Left colon (tissue), 2 donors: ENCODE measurements around the gene ZFAND5. TPM values are rescaled to one million over a fixed set of nuclear protein-coding genes. Genes with fewer than 3 reads are reported as not detected.

Experiments used
- ATAC-seq: fragments of 200-7000 bp; cut with Tn5 transposase; one replicate; pipeline ENCODE4 v1.9.1; 2020; ENCODE audit warnings: mild to moderate bottlenecking, moderate library complexity
- DNase-seq, 2 donors: peaks; one replicate each; pipeline ENCODE4 v3.0.0-alpha.2; 2020
- intact Hi-C, 2 donors: fragments of 100-400 bp; cut with DNase I in 1 of 2; cut with micrococcal nuclease in 1 of 2; formaldehyde crosslinking; loops; one replicate each; pipeline versions ENCODE4 v1.11.2 to v1.14.0; 2022; cut with DNase I, micrococcal nuclease
- long read RNA-seq: library from polyadenylated mRNA; unstranded; transcript quantifications from one replicate; pipeline ENCODE4 v2.0.0, GENCODE V29; 2021
- total RNA-seq, 2 donors: library from RNA; stranded (reverse); fragmentation: NEBNext Ultra II Directional; extraction: Animal tissue kit (Norgen Biotek cat#: 25700); gene quantifications; one replicate each; pipeline ENCODE4 v1.2.1, GENCODE V29; 2021
- donor health status: DM: no; HTN: no; CAD: no.
- donor health status: DM: yes; HTN: yes; CAD: no.

ZFAND5 gene, protein sequence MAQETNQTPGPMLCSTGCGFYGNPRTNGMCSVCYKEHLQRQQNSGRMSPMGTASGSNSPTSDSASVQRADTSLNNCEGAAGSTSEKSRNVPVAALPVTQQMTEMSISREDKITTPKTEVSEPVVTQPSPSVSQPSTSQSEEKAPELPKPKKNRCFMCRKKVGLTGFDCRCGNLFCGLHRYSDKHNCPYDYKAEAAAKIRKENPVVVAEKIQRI
- 100 to 1,000 TPM; 105 to 161 TPM for total RNA-seq
- long read RNA-seq, transcript ZFAND5-206 (4 exons, 553 nt) = minor isoform, 6 of 122 reads
- long read RNA-seq, transcript ZFAND5-205 (7 exons, 2,785 nt) = minor isoform, 43 of 122 reads
- long read RNA-seq, transcript ZFAND5-204 (6 exons, 2,686 nt) = major isoform, 48 of 122 reads
- long read RNA-seq, partial matches to known transcripts = 14 of 122 reads
- long read RNA-seq, other reads (novel, unspliced or antisense) = 11 of 122 reads

DNA sequence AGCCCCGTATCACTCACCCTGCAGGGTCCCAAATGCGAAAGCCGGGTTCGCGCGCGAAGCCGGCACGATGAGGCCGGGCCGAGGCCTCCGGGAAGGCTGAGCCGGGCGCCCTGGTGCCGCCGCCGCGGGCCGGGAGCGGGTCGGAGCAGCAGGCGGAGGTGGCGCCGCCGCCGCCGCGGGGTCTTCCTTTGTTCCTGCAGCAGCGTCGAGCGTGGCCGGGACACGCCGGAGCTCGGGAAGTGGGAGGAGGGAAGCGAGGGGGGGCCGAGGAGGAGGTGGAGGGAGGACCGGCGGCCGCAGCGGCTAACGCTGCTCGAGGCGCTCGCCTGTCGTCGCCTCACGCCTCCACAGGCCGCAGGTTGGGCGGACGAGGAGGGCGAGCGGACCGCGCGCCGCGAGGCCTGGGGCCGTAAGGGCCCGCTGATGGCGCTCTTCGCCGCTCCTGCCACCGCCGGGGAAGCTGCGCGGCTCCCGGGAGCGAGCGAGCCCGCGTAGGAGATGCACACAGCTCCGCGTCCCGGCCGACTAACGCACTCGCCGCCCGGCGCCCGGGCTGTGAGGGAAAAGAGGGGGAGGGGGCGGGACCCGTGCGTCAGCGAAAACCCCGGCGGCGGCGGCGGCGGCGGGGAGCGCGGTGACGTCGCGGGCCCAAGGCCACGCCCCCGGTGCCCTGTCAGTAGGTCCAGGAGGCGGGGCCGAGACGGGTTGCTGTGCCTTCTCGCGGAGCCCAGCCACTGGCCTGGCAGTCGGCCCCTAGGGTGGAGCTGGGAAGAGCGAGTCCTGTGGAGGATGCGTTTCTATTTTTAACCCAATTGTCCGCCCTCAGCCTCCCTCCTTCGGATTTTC is at the start of gene ZFAND5:
Gene ZFAND5 (minus strand): TSS at position 530 of the 846 bp plus-strand sequence. CDS start 4,430 bp downstream, outside the sequence.
- DNase-seq (peak; percentile 99), ATAC-seq (peak; percentile 88)
- intact Hi-C loops = loop anchor here in 1 of 2 donors (5.0 kb wide), 2 partner anchors 222 to 472 kb away; no protein-coding TSS in a partner anchor

DNA sequence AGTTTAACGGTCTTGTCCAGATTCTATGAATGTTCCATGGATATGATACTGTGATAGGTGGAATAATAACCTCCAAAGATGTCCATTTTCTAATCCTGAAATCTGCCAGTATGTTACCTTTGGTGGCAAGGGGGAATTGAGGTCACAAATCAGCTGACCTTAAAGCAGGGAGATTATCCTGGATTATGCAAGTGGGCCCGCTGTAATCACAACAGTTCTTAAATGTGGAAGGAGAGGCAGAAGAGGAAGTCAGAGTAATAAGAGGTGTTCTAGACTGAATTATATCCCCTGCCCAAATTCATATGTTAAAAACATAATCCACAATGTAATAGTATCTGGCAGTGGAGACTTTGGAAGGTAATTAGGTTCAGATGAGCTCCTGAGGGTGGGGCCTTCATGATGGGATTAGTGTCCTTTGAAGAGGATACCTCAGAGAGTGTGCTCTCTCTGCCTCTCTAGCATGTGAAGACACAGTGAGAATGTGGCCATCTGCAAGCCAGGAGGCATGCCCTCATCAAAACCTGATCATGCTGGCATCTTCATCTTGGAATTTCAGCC is 47.6 kb upstream of the ZFAND5 start:
- DNase-seq (no peak), ATAC-seq (no peak)
- intact Hi-C loops = no loop called here

DNA sequence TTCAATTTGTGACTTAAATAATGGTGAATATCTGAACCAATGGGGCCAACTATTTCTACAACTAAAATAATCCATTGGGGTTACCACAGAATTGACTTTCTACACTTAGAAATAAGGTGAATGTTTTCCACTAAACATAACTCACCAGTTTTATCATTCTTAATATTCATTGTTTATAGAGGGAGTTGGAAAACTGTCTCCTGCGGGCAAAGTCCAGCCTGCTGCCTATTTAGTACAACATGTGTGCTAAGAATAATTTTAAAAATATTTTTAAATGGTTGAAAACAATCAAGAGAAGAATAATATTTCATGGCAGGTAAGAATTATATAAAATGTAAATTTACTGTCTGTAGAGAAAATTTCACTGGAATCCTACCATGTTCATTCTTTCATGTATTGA is 45.2 kb upstream of the ZFAND5 start:
- ATAC-seq (no peak), DNase-seq (no peak)
- intact Hi-C loops = no loop called here

DNA sequence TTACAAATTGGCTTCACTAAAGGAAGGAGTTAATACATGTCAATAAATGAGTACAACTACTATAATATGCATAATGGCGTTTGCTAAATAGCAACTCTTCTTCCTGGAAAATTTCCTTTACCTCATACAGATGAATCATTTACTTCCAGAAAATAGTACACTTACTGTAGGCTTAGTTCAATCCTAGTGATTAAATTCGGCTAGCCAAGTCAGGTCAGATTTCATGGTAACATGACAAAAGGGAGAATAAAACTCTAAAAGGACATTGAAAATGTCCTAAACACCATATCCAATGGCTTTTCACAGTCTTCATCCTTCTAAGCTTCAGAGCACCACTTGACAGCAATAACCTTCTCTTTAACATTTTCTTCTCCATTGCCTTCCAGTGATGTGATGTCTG is 42.1 kb upstream of the ZFAND5 start:
- intact Hi-C loops = no loop called here
- no peak for ATAC-seq
- no peak for DNase-seq

DNA sequence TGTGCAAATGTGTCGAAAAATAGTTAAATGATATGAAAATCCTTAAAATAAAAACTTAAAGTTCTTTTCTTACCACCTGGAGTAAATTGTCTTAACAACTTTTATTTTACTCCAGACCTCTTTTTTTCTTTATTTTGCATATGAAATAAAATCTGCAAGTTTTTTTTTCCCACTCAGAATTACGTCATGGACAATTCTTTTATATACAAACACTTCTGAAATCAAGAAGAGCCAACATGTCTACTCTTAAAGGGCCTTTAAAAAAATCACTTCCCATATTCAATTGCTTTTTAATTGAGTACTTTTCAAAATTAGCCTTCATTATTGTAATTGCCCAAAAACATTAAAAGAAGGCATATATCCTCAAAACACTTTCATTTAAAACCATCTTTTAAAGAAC is 37.7 kb upstream of the ZFAND5 start:
- ATAC-seq = no peak
- intact Hi-C loops = no loop called here
- no peak for DNase-seq

DNA sequence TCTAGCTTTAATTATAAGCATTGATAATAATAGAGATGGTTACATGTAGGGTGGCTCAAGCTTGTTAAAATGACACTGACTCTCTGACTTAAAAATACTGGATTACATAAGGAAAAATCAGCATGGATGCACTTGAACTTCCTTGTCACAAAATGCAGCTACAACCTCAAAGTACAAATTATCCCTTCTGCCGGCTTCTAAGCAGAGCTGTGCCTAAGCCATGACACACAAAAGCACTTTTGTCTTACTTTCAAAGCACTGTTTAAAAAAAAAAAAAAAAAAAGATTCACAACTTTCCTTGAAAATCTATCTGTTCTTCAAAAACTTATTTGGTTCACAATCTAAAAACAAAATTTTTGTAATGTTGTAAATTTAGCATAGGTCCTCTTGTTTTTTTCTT is 36.4 kb upstream of the ZFAND5 start:
- DNase-seq = no peak
- intact Hi-C loops = no loop called here
- ATAC-seq = no peak

DNA sequence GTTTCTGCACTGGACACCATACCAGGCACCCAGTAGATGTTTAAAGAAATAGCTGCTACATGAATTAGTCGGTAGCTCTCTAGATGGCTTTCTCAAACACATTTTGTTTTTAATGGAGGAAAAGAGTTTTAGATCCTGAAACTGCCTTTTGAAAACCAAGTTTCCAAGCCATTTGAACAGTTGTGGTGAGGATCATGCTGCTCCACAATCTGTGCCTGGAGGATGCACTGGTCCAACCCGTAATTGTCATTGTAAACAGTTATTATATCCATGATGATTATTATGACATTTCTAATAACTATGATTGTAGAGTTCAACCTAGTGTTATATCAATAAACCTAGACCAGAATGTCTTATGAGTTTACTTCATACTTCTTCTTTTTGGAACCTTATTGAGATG is 35.9 kb upstream of the ZFAND5 start:
- ATAC-seq = no peak
- intact Hi-C loops = no loop called here
- no peak for DNase-seq

DNA sequence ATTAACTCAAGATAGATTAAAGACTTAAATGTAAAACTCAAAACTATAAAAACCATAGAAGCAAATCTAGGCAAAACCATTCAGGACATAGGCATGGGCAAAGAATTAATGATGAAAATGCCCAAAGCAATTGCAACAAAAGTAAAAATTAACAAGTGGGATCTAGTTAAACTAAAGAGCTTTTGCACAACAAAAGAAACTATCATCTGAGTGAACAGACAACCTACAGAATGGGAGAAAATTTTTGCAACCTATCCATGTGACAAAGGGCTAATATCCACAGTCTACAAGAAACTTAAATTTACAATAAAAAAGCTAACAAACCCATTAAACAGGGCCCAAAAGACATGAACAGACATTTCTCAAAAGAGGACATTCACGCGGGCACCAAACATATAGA is 34.4 kb upstream of the ZFAND5 start:
- DNase-seq (no peak), ATAC-seq (no peak)
- intact Hi-C loops = no loop called here

DNA sequence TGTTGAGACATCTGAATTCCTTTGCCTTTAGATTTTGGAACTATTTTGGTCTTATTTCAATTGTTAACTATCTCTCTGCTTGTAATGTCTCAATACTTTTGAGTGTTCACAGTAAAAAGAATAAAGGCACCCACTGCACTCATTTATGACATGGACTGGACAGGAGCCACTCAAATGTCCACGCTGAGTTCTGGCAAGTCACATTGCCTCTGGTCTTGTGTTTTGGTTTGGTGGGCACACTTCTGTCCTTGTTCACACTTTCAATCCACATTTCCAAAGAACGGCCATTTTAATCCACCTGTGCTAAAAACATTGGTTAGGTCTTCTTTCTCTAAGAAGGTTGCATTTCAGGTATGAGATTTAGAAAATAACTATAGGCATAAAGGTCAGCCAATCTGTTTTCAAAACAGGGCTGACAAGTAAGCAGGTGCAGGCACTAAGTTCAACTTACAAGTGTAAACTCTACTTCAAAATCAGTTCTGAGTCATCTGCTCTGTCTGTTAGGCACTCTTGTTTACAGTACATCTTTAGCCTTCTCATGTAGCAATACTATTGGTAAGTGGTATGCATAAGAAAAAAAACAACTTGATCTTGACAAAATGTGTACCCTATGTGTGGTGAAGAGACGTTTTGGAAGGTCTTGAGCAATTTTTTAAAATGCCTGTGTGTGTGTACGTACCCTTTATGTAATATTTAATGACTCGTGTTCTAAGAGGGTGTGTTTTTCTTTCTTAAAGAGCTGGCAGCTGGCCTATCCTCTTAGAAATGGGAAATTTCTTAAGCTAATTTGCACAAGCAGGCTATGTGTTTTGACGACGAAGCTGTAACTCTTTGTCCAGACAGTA is 31.5 kb upstream of the ZFAND5 start:
- intact Hi-C loops = no loop called here
- ATAC-seq = peak; percentile 83
- DNase-seq = no peak

DNA sequence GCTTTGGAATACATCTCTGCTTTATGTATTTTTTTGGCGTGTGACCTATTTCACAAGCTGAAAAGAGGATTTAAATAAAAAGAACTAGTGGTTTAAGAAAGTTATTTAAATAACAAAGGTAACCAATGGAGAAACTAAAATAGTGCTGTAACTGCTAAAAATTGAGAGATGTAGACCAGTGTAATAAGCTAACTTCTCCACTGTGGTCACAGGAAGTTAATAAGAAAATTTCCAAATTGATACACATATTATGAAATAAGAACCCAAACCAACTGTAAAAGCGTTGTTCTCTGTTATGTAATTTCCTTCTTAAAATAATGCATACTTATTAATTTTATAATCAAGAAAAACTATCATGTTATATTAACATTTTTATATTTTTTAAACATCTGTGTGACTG is 29.1 kb upstream of the ZFAND5 start:
- no peak for ATAC-seq
- intact Hi-C loops = no loop called here
- no peak for DNase-seq

DNA sequence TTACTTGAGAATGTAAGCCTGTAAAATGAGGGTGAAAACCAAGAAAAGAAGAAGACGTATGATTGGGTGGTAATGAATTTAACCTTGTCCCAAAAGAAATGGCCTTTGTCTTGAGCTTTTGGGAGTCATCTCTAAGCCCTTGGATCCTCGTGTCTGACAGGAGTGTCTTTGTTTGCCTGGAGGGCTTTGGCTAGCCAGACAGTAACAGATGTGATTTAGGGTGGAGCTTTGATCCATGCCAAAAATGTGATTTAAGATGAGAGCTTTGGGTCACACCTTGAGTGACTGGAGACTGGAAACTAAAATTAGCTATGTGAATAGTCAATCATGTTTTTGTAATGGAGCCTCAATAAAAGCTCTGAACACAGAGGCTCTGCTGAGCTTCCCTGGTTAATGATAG is 25.9 kb upstream of the ZFAND5 start:
- DNase-seq (no peak), ATAC-seq (no peak)
- intact Hi-C loops = no loop called here

DNA sequence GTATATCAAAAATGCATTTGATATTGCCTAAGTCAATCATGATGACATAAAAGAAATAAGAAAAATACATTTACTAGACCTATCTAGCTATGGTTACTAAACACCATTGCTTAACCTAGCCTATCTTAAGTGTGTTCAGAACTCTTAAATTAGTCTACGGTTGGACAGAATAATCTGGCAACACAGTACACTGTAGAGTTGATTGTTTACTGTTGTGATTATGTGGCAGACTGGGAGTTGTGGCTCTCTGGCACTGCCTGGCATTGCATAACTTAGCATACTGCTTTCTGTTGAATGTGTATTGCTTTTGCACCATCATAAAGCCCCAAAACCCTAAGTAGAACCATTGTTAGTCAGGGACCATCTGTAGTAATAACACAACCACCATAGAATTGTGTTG is 21.2 kb upstream of the ZFAND5 start:
- no peak for ATAC-seq
- DNase-seq = no peak
- intact Hi-C loops = no loop called here

DNA sequence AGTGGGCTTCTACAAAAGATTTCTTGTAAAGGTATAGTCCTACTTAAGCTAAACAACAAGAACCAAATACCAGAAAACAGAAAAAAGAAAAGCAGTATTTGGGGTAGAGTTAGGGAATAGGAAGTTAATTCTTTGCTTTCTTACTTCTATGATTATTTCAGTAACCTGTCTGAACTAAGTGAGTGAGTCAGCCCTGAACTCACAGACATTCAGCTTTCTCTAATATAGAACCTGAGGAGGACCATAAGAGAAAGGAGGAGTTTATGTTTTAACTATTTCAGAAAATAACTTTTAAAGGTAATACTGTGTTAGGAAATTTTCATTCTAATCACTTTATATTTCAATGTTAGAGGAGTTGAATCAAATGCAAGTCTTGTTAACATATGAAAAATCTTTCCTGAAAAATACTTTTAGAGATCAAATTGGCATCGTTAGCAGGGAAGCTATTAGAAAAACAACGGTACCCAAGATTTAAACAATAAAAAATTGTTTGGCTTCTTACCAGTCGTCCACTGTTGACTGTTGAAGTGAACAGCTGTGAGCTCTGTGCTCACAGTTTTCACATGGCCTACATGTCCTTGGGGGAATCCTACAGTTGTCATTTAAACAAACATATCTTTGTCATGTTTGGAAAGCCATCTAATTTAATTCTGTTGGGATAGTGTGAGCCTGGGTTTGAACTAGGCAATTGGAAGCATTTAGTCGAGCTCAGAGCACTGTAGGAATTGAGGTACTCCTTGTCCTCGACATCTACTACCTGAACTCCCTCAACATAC is 19.9 kb upstream of the ZFAND5 start:
- ATAC-seq (no peak), DNase-seq (no peak)
- intact Hi-C loops = no loop called here

DNA sequence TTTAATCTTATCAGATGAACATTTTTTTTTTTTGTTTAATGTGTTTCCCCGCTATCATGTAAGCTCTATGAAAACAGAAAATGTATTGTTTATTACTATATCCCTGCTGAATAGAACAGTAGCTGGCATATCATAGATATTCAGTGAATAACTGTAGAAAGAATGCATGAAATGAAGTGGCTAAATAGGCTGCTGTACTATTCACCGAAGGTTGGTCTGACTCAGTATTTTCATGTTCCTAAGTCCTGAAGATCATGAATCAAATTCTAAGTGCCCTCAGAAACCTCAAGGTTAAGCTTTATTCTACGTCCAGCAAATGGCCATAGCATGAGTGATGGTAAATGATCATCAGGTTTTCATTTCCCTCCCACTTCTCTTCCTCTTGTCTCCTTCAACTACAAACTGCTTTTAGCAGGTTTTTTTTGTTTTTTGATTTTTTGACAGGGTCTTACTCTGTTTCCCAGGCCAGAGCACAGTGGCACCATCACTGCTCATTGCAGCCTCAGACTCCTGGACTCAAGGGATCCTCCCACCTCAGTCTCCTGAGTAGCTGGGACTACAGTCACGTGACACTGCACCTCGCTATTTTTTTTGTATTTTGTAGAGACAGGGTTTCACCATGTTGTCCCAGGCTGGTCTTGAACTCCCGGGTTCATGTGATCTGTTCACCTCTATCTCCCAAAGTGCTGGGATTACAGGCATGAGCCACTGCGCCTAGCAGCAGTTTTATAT is 19.1 kb upstream of the ZFAND5 start:
- intact Hi-C loops = no loop called here
- no peak for DNase-seq
- ATAC-seq = no peak

DNA sequence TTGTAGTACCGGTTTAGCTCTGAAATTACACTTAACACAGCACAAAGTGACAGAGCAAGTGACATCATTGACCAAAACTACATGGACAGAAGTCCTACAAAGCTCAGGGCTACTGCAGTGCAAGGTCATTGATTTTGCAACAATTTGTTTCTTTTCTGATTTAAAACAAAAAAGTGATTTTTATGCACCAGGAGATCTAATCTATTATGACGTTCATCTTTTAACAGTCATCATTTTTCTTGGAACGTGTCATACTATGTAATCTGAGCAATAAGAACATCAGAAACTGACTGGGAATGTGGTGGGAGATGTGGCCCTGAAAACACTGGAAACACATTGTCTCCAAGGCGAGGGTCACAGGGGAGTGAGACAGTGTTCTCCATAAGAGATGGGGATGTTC is 17.4 kb upstream of the ZFAND5 start:
- ATAC-seq = no peak
- no peak for DNase-seq
- intact Hi-C loops = no loop called here

DNA sequence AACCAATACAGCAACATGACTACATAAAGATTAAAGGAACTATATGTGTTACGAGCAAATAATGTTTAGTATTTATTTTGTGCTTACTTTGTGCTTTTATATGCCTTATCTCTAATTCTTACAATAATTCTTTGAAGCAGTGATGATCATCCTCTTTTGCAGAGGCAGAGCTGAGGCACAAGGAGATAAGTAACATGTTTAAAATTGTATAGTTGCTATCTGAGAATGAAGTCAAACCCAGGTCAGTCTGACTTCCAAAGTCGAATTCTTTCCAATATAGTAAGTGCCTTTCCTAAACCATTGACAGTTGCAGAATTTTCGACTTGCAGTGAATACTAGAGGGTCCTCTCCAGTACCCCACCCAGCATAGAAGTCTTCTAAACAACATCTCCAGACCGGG is 12.0 kb upstream of the ZFAND5 start:
- no peak for ATAC-seq
- intact Hi-C loops = no loop called here
- DNase-seq = no peak

DNA sequence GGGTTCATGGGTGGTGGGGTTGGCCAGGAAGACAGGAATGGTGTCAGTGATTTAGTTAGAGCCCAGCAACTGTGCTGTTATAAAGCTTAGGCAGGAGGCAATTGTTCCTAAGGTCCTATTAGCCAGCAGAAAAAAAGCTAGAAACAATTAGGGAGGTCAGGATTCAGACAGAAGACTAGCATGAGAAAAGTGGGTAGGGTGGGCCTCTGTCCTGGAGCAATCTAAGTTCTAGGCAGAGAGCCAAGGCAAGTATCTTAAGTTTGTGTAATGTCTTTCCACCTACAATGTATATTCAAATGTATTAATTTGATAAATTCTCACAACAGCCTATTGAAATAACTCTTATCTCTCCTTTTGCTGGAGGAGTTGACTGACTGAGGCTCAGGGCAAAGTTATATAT is 6.1 kb upstream of the ZFAND5 start:
- ATAC-seq (no peak), DNase-seq (no peak)
- intact Hi-C loops = no loop called here
